Measurements from ENCODE around the gene DIS3L2. TPM values are rescaled to one million over a fixed set of nuclear protein-coding genes. Genes with fewer than 3 reads are reported as not detected.

DIS3L2 gene
- total and polyA plus RNA-seq, 2 of the 4 experiments (the other 2 are of a cell fraction) = 14.7 to 19.2 TPM

- TF ChIP-seq CEBPB (IDR thresholded peaks at IDR 0.05; ENCODE audit: low read depth, low read length) = no peak
- TF ChIP-seq USF2 (IDR thresholded peaks at IDR 0.05; ENCODE audit: low read depth, low read length) = no peak
- no peak for TF ChIP-seq NFE2L2 (IDR thresholded peaks at IDR 0.05; ENCODE audit: low read depth, low read length)
- TF ChIP-seq ELK1 (IDR thresholded peaks at IDR 0.05; ENCODE audit: borderline replicate concordance, low read depth, low read length) = no peak
- TF ChIP-seq SMC3 (IDR thresholded peaks at IDR 0.05; ENCODE audit: low read depth, low read length) = no peak
- no peak for TF ChIP-seq MAZ (IDR thresholded peaks at IDR 0.05; ENCODE audit: borderline replicate concordance, low read depth, low read length)
- no CpG with 5 or more reads among the region's 5 CpGs for WGBS, 2 experiments (ENCODE audit: extremely low coverage in 2 of 2, insufficient read length in 1 of 2)
- Histone ChIP-seq H4K5ac (ENCODE audit: low read depth, low read length) (no peak overlapping the region), H2AK5ac (ENCODE audit: low read depth, low read length) (no peak overlapping the region), H3K36me3 (ENCODE audit: control insufficient read depth, insufficient read depth, low read length) (no peaks in the 10 kb centered on the region), H3K4me1 (ENCODE audit: control insufficient read depth, insufficient read depth, low read length) (no peaks in the 10 kb centered on the region), H3K27me3 (ENCODE audit: control insufficient read depth, insufficient read depth, low read length) (no peaks in the 10 kb centered on the region), H2BK15ac (ENCODE audit: low read depth, low read length) (no peak overlapping the region), H3K9me3 (ENCODE audit: control insufficient read depth, insufficient read depth, low read length) (no peaks in the 10 kb centered on the region), H2BK5ac (ENCODE audit: low read depth, low read length, poor library complexity, severe bottlenecking) (no peak overlapping the region), H4K20me1 (ENCODE audit: insufficient read depth, low read length) (no peaks in the 10 kb centered on the region), H3K79me1 (ENCODE audit: low read depth in 1 of 2, low read length in 2 of 2) (peaks cover 7 to 22% of the 10 kb centered on the region in 2 experiments; a peak in 3 of 4 replicates), H3K56ac (ENCODE audit: extremely low read depth, insufficient read depth, low read length) (no peak overlapping the region), H2BK20ac (ENCODE audit: low read depth, low read length) (no peak overlapping the region), H2AFZ (replicated peaks; ENCODE audit: low read length, poor library complexity) (no peak overlapping the region), H3K4me2 (ENCODE audit: low read depth, low read length) (no peak overlapping the region), H3K23ac (ENCODE audit: low read depth, low read length) (no peak overlapping the region), H3K4me3 (ENCODE audit: insufficient read depth, low read depth, low read length) (no peak overlapping the region), H3K27ac (ENCODE audit: insufficient read depth, low read length) (no peak overlapping the region), H3K4ac (ENCODE audit: low read depth, low read length) (no peak overlapping the region), H3K9ac (ENCODE audit: low read depth, low read length) (no peak overlapping the region), H4K91ac (ENCODE audit: insufficient read depth, low read depth, low read length) (no peak overlapping the region), H3K9me1 (ENCODE audit: insufficient read depth, low read length) (no peaks in the 10 kb centered on the region; the same call in 1 of the 2 replicates), H4K8ac (ENCODE audit: low read depth in 2 of 2, low read length in 2 of 2) (no peak overlapping the region), H2AK9ac (replicated peaks; ENCODE audit: low read depth, low read length, poor library complexity) (no peak overlapping the region), H3K18ac (ENCODE audit: low read depth, low read length) (no peak overlapping the region), H2BK120ac (ENCODE audit: low read depth, low read length) (no peak overlapping the region), H3K14ac (replicated peaks; ENCODE audit: low read depth, low read length) (no peak overlapping the region)
- ATAC-seq (ENCODE audit: low read depth) = no peak
- dilution Hi-C loops (cut with HindIII; ENCODE audit: low sequenced_read_pairs, unreplicated experiment) = no loop called here
- CTCF ChIA-PET = no interaction called here
- POLR2A ChIA-PET (ENCODE audit: unreplicated experiment) = no interaction called here
- DNase-seq = no peak
- BruUV-seq (replicated peaks) = no TSS peak
- intact Hi-C loops (cut with micrococcal nuclease) = no loop called here
- in situ Hi-C loops (cut with MboI; ENCODE audit: low sequenced_read_pairs) = no loop called here
These were observed 96.8 kb downstream of the DIS3L2 start for GRCh38 chr2:232058063-232058877.
